ENCODE measurements around the gene NME9. TPM values are rescaled to one million over a fixed set of nuclear protein-coding genes. Genes with fewer than 3 reads are reported as not detected.

The NME9 gene
- total RNA-seq, 1 experiment from 2014 or later = not detected

- Histone ChIP-seq H2AFZ (ENCODE audit: low read length) (no peak overlapping the region), H3T11ph (ENCODE audit: low read length) (no peak overlapping the region), H4K5ac (ENCODE audit: insufficient read length, low read depth, low read length) (no peak overlapping the region), H2BK5ac (ENCODE audit: insufficient read length, low read length) (no peak overlapping the region), H3K79me1 (ENCODE audit: insufficient read depth, low read depth, low read length, poor library complexity, severe bottlenecking) (no peaks in the 10 kb centered on the region), H3K9ac (ENCODE audit: extremely low read depth, insufficient read length, low read length) (no peak overlapping the region), H4K8ac (replicated peaks; ENCODE audit: insufficient read length, low read depth, low read length) (no peak overlapping the region), H3K23ac (ENCODE audit: insufficient read length, low read depth, low read length) (no peak overlapping the region), H3K23me2 (ENCODE audit: insufficient read length, low read depth, low read length, poor library complexity, severe bottlenecking) (peaks cover 9% of the 10 kb centered on the region), H3K4me2 (ENCODE audit: insufficient read depth, insufficient read length, low read length) (no peak overlapping the region), H3K14ac (ENCODE audit: insufficient read depth, low read length) (no peak overlapping the region), H3K4ac (ENCODE audit: low read depth, low read length) (no peak overlapping the region), H3K9me3 (ENCODE audit: control insufficient read depth, low read depth, low read length) (no peaks in the 10 kb centered on the region), H2BK12ac (ENCODE audit: insufficient read length, low read depth, low read length) (no peak overlapping the region), H4K91ac (ENCODE audit: insufficient read length, low read depth, low read length) (no peak overlapping the region), H2BK120ac (ENCODE audit: low read depth, low read length, poor library complexity, severe bottlenecking) (no peak overlapping the region), H3K18ac (ENCODE audit: insufficient read length, low read depth, low read length) (no peak overlapping the region), H2AK5ac (ENCODE audit: insufficient read length, low read length) (no peak overlapping the region), H3K56ac (ENCODE audit: insufficient read length, low read depth, low read length) (no peak overlapping the region), H2BK20ac (ENCODE audit: low read depth, low read length, poor library complexity, severe bottlenecking) (no peak overlapping the region), H3K27ac (ENCODE audit: insufficient read length, low read depth, low read length) (no peak overlapping the region), H2BK15ac (ENCODE audit: low read depth, low read length) (no peak overlapping the region), H4K20me1 (ENCODE audit: control insufficient read depth, insufficient read depth, insufficient read length) (no peaks in the 10 kb centered on the region), H3K27me3 (ENCODE audit: insufficient read depth, low read length) (0 out of 2 replicates have a peak, but pooled peaks cover 2% of the 10 kb centered on the region), H3K4me1 (ENCODE audit: insufficient read depth, low read length) (no peaks in the 10 kb centered on the region), H3K79me2 (ENCODE audit: insufficient read depth, low read length) (no peaks in the 10 kb centered on the region)
- WGBS (ENCODE audit: extremely low coverage, insufficient read length, low lambda C conversion rate) = no CpG with 5 or more reads among the region's 15 CpGs
- DNase-seq = no peak
- Mint-ChIP-seq H3K27ac (no peak overlapping the region; a peak in 1 of 7 replicates), H3K36me3 (ENCODE audit: insufficient read depth in 1 of 3, low read depth in 3 of 3) (no peaks in the 10 kb centered on the region), H3K9me3 (peaks cover 0 to 2% of the 10 kb centered on the region in 2 experiments; a peak in 2 of 5 replicates), H3K4me3 (peak overlapping the region in 1 of 2 experiments; percentile 84; a peak in 3 of 5 replicates), H3K27me3 (ENCODE audit: low read depth) (peaks cover 30% of the 10 kb centered on the region), H3K4me1 (peaks cover 16 to 17% of the 10 kb centered on the region in 2 experiments)
- TF ChIP-seq CTCF (conservative IDR thresholded peaks at IDR 0.05) = no peak
Measured at GRCh38 chr3:138349926-138350665, 20.4 kb upstream of the NME9 start.
